Measurements from ENCODE around the gene C11orf86.
A peak's percentile ranks its signal among the peaks of the same experiment; 100 is the strongest.

DNA sequence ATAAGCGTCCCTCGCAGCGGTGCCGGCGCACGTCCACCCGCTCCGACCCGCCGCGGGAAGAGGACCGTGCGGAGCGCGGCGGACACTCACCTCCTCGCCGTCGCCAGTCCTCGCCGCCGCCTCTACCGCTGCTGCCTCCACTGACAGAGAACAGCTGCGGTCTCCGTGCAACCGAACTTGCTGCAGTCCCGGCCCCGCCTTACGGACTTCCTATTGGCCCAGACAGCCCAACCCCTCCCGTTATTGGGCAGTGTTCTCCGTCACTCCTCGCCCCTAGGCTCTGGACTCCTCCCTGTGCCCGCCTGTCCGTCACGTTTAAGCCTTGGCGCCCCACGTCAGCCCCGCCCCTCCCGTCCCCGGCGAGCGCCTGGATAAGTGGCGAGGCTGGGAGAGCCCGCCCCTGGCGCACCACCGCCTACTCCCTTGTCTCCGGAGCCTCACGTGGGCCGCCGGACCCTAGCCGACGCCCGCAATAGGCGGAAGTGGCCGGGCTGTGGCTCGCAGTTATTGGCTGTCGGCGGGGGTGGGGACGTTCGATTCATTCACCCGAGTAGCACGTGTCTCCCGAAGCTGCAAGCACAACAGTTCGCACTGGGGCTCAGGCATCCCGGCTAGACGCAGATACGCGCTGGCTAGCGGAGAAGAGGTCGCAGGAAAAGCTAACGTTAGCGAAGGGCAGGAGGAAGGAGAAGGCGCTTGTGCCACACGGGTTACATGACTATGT is 16.7 kb upstream of the C11orf86 start, which contains the start of gene PC:
- TF ChIP-seq POLR2A (IDR thresholded peaks at IDR 0.05; ENCODE audit: low read length) (peak; percentile 79), GATA1 (IDR thresholded peaks at IDR 0.05; ENCODE audit: low read depth, low read length) (no peak)
